GM12878 (cell line): ENCODE measurements around the gene PCDHGB6. TPM values are rescaled to one million over a fixed set of nuclear protein-coding genes. Genes with fewer than 3 reads are reported as not detected.

Experiments used
- ATAC-seq: fragments of 200-7000 bp; cut with Tn5 transposase; 3 replicates; pipeline ENCODE4 v1.9.1; 2020; ENCODE audit warnings: mild to moderate bottlenecking, moderate library complexity
- BruUV-seq: library from RNA; stranded (reverse); fragments of 400-500 nt; replicated peaks from 2 replicates; lab custom pipeline; 2021; lab: Mats Ljungman, UMichigan
- CTCF ChIA-PET: fragments of 300-600 bp; sonication (Branson Sonifier 250); formaldehyde crosslinking; extraction: SDS; loops from one replicate; lab custom pipeline; 2021; ENCODE audit warnings: inconsistent platforms; lab: Yijun Ruan, JAX
- POLR2A ChIA-PET: fragments of 350-600 bp; formaldehyde crosslinking; extraction: SDS; loops from one replicate; lab custom pipeline; 2021; ENCODE audit warnings: inconsistent platforms; lab: Charles Lee
- RAD21 ChIA-PET: fragments of 300-600 bp; sonication (Branson Sonifier 250); formaldehyde crosslinking; loops from one replicate; lab custom pipeline; 2023; ENCODE audit warnings: antibody characterized with exemption; ENCODE audit not compliant: unreplicated experiment; lab: Charles Lee
- SMC1A ChIA-PET: fragments of 300-600 bp; sonication (Branson Sonifier 250); formaldehyde crosslinking; loops from one replicate; lab custom pipeline; 2023; ENCODE audit not compliant: unreplicated experiment, uncharacterized antibody; lab: Charles Lee
- DNase-seq: peaks from one replicate; pipeline ENCODE4 v3.0.0-alpha.2; 2011; ENCODE audit warnings: low read depth, low spot score
- FAIRE-seq: peaks from 3 replicates; lab custom pipeline; 2011; peaks lifted over from hg19 to GRCh38; lab: Jason Lieb, UNC
- H2AFZ ChIP-seq: 2 replicates; pipeline ENCODE4 v1.6.0; 2011; ENCODE audit warnings: low read depth, low read length, control low read depth; ENCODE audit not compliant: control insufficient read depth
- H3K27ac ChIP-seq: 2 replicates; pipeline ENCODE4 v1.5.1; 2011; ENCODE audit warnings: control low read depth; ENCODE audit not compliant: control insufficient read depth, insufficient read depth
- H3K27me3 ChIP-seq, 2 experiments: replicated peaks in 1 of 2; 2 replicates each; pipeline versions ENCODE4 v1.6.0 to v1.6.1; 2011; ENCODE audit warnings: low read length in 1 of 2; ENCODE audit not compliant: control insufficient read depth in 2 of 2, insufficient read depth in 2 of 2
- H3K36me3 ChIP-seq, 2 experiments: 2 replicates each; pipeline ENCODE4 v1.5.1; 2011; ENCODE audit warnings: low read length in 1 of 2; ENCODE audit not compliant: control insufficient read depth in 2 of 2, insufficient read depth in 2 of 2
- H3K4me1 ChIP-seq: 2 replicates; pipeline ENCODE4 v1.6.1; 2011; ENCODE audit warnings: mild to moderate bottlenecking, low read length, moderate library complexity, mixed read lengths; ENCODE audit not compliant: control insufficient read depth, insufficient read depth
- H3K4me2 ChIP-seq: 2 replicates; pipeline ENCODE4 v1.6.0; 2011; ENCODE audit warnings: control low read depth; ENCODE audit not compliant: control insufficient read depth, insufficient read depth
- H3K4me3 ChIP-seq: fragments of 200-600 bp; sonication (generic); 2 replicates; pipeline ENCODE4 v1.5.1; 2016
- H3K79me2 ChIP-seq: 2 replicates; pipeline ENCODE4 v1.6.0; 2011; ENCODE audit warnings: low read length; ENCODE audit not compliant: control insufficient read depth, insufficient read depth
- H3K9ac ChIP-seq: 2 replicates; pipeline ENCODE4 v1.8.0; 2011; ENCODE audit warnings: low read length, control low read depth, mixed read lengths; ENCODE audit not compliant: control insufficient read depth, insufficient read depth
- H3K9me3 ChIP-seq: replicated peaks from 3 replicates; pipeline ENCODE4 v1.5.1; 2011; ENCODE audit warnings: mild to moderate bottlenecking, low read length; ENCODE audit not compliant: control insufficient read depth, insufficient read depth
- H4K20me1 ChIP-seq: 2 replicates; pipeline ENCODE4 v1.6.0; 2011; ENCODE audit not compliant: control insufficient read depth, insufficient read depth
- EZH2 ChIP-seq: IDR thresholded peaks from 2 replicates; pipeline ENCODE4 v1.6.1; 2012; ENCODE audit warnings: low read depth, mild to moderate bottlenecking, control low read depth, inconsistent platforms, low read length, borderline replicate concordance; ENCODE audit not compliant: control insufficient read depth
- IRF5 ChIP-seq: fragments of 450-650 bp; IDR thresholded peaks from 2 replicates; pipeline ENCODE4 v1.6.1; 2017; ENCODE audit warnings: borderline replicate concordance
- RAD21 ChIP-seq: IDR thresholded peaks from 2 replicates; pipeline ENCODE4 v1.6.1; 2011; ENCODE audit warnings: mild to moderate bottlenecking, low read depth, low read length, moderate library complexity; ENCODE audit not compliant: insufficient read depth
- RELA ChIP-seq: fragments of 450-650 bp; IDR thresholded peaks from 2 replicates; pipeline ENCODE4 v1.8.0; 2014; ENCODE audit warnings: borderline replicate concordance; ENCODE audit not compliant: partially characterized antibody
- SMC3 ChIP-seq: IDR thresholded peaks from 2 replicates; pipeline ENCODE4 v1.6.1; 2011; ENCODE audit warnings: low read length, improper control_type of control experiment, borderline replicate concordance
- USF2 ChIP-seq: IDR thresholded peaks from 2 replicates; pipeline ENCODE4 v1.6.1; 2011; ENCODE audit warnings: low read depth, low read length, improper control_type of control experiment, borderline replicate concordance
- WGBS: methylation state at CpG from one replicate; pipeline ENCODE4 v1.1.6; 2016; ENCODE audit warnings: low lambda C conversion rate; ENCODE audit not compliant: insufficient replicate concordance, insufficient coverage; ENCODE audit errors: missing lambda C conversion rate; 5-methylcytosine and 5-hydroxymethylcytosine counted together
- in situ Hi-C: fragments of 300-500 bp; cut with MboI; formaldehyde crosslinking; loops from 9 replicates; pipeline ENCODE4 v1.14.3; 2018; ENCODE audit warnings: mixed read lengths
- intact Hi-C: fragments of 100-400 bp; cut with micrococcal nuclease; formaldehyde crosslinking; loops from one replicate; pipeline ENCODE4 v1.14.2; 2022; ENCODE audit not compliant: unreplicated experiment
- polyA plus RNA-seq, 11 experiments: library from polyadenylated mRNA; depleted of rRNA in 4 of 11; unstranded in 6 of 11; stranded (reverse) in 5 of 11; fragments of >200 nt; fragmentation: Nextera tagmentation in 4 of 11; fragmentation: Illumina TruSeq in 1 of 11; extraction: Ambion mirVana in 4 of 11; extraction: Trizol in 1 of 11; gene quantifications; 1 replicate in 1 of 11; 2 replicates in 10 of 11; pipeline versions ENCODE4 v1.2.1 to v1.2.3, GENCODE V29; 2011 to 2016; ENCODE audit warnings: inconsistent platforms in 2 of 11, missing spikeins in 2 of 11, low read depth in 1 of 11
- total RNA-seq, 4 experiments: library from RNA; depleted of rRNA in 3 of 4; stranded (reverse); fragments of >200 nt in 3 of 4; fragmentation: Illumina TruSeq in 1 of 4; extraction: Trizol in 1 of 4; gene quantifications; 2 replicates each; pipeline versions ENCODE4 v1.2.1 to v1.2.3, GENCODE V29; 2013 to 2021

The PCDHGB6 gene
- total and polyA plus RNA-seq, 10 of the 15 experiments (the other 5 are each of a cell fraction or from before 2014, with no cell fraction given) = 0.07 to 1.0 (median 0.31) TPM

GRCh38 chr5:141419074-141419880, 11.5 kb downstream of the PCDHGB6 start:
- H4K20me1 ChIP-seq = no peaks in the 10 kb centered on the region
- peaks cover 4% of the 10 kb centered on the region; the same call in 1 of the 2 replicates for H3K4me1 ChIP-seq
- no TSS peak for BruUV-seq
- POLR2A ChIA-PET = interaction anchor here (2.3 kb wide), 1 partner anchor 144 kb away, joined by 8 read pairs; no protein-coding TSS in a partner anchor
- DNase-seq = no peak
- H3K9me3 ChIP-seq = peaks cover 15% of the 10 kb centered on the region; the same call in 2 of the 3 replicates
- no peak overlapping the region for H3K9ac ChIP-seq
- TF ChIP-seq RAD21 (no peak), IRF5 (no peak), EZH2 (no peak), USF2 (no peak), SMC3 (no peak), RELA (no peak)
- SMC1A ChIA-PET = interaction anchor here (0.7 to 7.4 kb wide), 6 partner anchors 115 to 1921 kb away, joined by 3 to 67 read pairs (median 5); no protein-coding TSS in a partner anchor
- no peaks in the 10 kb centered on the region for H3K79me2 ChIP-seq
- no peak overlapping the region for H3K4me3 ChIP-seq
- FAIRE-seq = no peak
- CTCF ChIA-PET = interaction anchor here (0.9 to 10.9 kb wide), 8 partner anchors 12 to 148 kb away, joined by 3 to 245 read pairs (median 49); no protein-coding TSS in a partner anchor
- H3K27me3 ChIP-seq = no peaks in the 10 kb centered on the region; a peak in 1 of 4 replicates
- intact Hi-C loops = no loop called here
- no peak overlapping the region for H3K27ac ChIP-seq
- RAD21 ChIA-PET = interaction anchor here (2.6 kb wide), 1 partner anchor 105 kb away, joined by 19 read pairs; no protein-coding TSS in a partner anchor
- H3K4me2 ChIP-seq = no peak overlapping the region
- no peak overlapping the region for H2AFZ ChIP-seq
- ATAC-seq = no peak
- H3K36me3 ChIP-seq = no peaks in the 10 kb centered on the region
- in situ Hi-C loops = loop anchor here (5.0 kb wide), 1 partner anchor 143 kb away; no protein-coding TSS in a partner anchor
- 96% methylated on average over 67 of the region's 74 CpGs for WGBS
